SU-DHL-6 (cell line): ENCODE data around the gene CDIP1.

Experiments used
- CTCF ChIP-seq: fragments of 200-600 bp; sonication (generic); IDR thresholded peaks from one replicate; pipeline ENCODE4 v1.5.1; 2017; ENCODE audit warnings: antibody characterized with exemption, mild to moderate bottlenecking, low read length, moderate library complexity; ENCODE audit not compliant: insufficient read depth, poor library complexity, severe bottlenecking
- EZH2phosphoT487 ChIP-seq: fragments of 200-600 bp; sonication (generic), shearing (Covaris generic); conservative IDR thresholded peaks from 2 replicates; pipeline ENCODE4 v1.6.1; 2018; ENCODE audit warnings: mild to moderate bottlenecking, antibody characterized with exemption, low read length, moderate library complexity, mixed read lengths

- TF ChIP-seq EZH2phosphoT487 (no peak), CTCF (no peak)
Measured at GRCh38 chr16:4544473-4544872, 5.9 kb upstream of the CDIP1 start.
